Measurements from ENCODE around the gene APPBP2. TPM values are rescaled to one million over a fixed set of nuclear protein-coding genes. Genes with fewer than 3 reads are reported as not detected.
"Not testable (repeated sequence)": the region's sequence is repeated elsewhere in the genome, so short reads cannot be mapped to it uniquely, and the experiment has no call there.

APPBP2 gene, protein sequence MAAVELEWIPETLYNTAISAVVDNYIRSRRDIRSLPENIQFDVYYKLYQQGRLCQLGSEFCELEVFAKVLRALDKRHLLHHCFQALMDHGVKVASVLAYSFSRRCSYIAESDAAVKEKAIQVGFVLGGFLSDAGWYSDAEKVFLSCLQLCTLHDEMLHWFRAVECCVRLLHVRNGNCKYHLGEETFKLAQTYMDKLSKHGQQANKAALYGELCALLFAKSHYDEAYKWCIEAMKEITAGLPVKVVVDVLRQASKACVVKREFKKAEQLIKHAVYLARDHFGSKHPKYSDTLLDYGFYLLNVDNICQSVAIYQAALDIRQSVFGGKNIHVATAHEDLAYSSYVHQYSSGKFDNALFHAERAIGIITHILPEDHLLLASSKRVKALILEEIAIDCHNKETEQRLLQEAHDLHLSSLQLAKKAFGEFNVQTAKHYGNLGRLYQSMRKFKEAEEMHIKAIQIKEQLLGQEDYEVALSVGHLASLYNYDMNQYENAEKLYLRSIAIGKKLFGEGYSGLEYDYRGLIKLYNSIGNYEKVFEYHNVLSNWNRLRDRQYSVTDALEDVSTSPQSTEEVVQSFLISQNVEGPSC
- 19.9 TPM for total RNA-seq
- long read RNA-seq, full-length matches to known transcripts = 27 of 39 reads
- long read RNA-seq, partial matches to known transcripts = 0 of 39 reads
- long read RNA-seq, other reads (novel, unspliced or antisense) = 12 of 39 reads

DNA sequence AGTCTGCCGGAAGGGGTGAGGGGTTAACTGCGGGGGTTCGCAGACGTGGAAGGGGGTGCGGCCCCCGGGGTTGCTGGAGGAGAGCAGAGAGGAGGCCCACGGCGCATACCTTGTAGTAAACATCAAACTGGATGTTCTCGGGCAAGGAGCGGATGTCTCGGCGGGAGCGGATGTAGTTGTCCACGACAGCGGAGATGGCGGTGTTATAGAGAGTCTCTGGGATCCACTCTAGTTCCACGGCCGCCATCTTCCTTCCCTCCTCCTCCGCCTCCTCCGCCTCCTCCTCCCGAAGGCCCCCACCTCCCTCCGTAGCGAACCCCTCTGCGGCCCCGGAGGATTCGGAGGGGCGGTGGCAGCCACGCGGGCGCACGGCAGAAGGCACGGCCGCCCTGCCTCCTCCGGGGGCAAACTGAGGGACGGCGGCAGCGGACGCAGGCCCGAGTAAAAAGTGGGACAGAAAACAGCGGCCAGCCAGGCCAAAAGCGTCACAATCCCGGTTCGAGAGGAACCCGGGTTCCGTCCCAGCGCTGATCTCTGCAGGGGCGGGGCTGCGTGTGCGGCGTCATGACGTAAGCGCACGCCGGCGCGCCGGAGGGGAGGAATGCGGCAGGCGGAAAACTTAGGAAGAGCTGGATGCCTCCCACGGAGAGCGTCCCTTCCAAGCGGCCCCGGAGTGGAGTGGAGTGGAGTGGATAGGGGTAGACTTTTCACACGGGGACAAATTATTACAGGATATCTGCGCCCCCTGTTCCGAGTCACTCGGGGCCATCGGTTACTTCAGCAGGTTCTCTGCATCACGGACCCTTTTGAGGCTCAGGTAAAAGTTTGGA lies at the start of gene APPBP2:
APPBP2 (minus strand) TSS at position 558 of the 830 bp plus-strand sequence; CDS start at position 247, 311 bp downstream.
- peak; percentile 95 for DNase-seq (ENCODE audit: low spot score)
- intact Hi-C loops (cut with DNase I) = loop anchor here (2.0 to 10.0 kb wide), 3 partner anchors 49 to 75 kb away; partner anchors contain the start of gene PPM1D

DNA sequence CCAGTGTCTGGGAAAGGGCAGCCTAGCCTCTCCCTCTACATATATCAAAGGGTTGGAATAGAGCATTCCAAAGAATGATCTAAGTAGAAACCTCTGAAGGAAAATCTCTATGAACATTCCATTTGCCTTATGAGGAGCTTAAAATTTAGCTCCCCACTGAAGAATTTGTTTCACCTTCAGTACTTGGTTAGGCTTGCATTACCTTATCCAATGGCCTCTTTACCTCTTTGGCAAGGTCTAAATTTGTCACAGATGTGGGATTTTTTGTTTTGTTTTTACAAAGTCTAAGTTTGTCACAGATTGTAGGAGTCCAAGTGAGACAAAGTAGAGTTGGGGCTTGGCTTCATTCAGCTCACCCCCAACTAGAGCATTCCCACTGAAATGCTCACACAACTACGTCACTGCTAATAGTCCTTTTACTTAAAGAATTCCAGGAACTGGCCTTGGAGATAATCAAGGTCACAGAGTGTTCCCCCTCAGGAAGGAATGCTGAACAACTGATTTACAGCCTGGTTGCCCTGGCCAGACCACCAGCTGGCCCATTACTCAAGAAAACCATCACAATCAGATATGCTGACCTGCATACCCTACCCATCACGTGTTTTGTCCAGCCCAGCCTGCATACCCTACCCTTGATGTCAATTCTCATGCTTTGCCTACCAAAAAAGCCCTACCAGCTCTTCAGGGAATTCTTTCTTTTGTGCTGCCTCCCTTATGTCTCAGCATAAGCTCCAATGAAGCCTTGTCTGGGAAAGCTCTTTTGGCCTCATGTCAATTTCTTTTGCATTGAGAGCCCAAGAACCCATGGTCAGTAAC lies 47.4 kb upstream of the APPBP2 start:
- intact Hi-C loops (cut with DNase I) = loop anchor here (10.0 kb wide), 1 partner anchor 49 kb away; the partner anchor contains the start of gene APPBP2
- no peak for DNase-seq (ENCODE audit: low spot score)

DNA sequence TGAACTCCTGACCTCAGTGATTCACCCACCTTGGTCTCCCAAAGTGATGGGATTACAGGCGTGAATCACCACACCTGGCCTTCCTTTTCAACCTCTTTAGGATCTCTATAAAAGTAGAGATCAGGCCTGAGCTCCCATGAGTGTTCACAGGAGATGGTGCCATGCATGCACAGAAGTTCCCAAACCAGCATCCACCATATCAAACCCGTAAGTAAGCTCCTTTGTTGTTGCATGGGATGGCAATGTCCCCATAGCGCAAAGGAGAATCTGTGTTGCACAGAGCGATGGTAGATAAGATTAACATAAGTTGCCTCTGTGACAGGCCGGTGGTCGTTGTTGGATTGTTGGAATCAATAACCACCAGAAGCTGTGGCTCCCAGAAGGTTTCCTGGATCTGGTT lies 39.2 kb upstream of the APPBP2 start:
- DNase-seq (ENCODE audit: low spot score) = no peak
- intact Hi-C loops (cut with DNase I) = no loop called here

DNA sequence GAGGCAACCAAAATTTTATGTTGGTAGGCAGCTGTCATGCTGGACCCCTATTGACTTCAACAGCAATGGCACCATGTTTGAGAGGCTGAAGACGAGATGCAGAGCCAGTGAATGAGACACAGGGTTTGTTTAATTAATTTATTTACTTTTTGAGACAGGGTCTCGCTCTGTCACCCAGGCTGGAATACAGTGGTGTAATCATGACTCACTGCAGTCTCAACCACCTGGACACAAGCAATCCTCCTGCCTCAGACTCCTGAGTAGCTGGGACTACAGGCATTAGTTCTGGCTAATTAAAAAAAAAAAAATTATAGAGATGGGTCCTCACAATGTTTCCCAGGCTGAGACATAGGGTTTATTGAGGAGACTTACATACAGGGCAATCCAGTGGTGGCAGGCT lies 37.7 kb upstream of the APPBP2 start:
- intact Hi-C loops (cut with DNase I) = no loop called here

DNA sequence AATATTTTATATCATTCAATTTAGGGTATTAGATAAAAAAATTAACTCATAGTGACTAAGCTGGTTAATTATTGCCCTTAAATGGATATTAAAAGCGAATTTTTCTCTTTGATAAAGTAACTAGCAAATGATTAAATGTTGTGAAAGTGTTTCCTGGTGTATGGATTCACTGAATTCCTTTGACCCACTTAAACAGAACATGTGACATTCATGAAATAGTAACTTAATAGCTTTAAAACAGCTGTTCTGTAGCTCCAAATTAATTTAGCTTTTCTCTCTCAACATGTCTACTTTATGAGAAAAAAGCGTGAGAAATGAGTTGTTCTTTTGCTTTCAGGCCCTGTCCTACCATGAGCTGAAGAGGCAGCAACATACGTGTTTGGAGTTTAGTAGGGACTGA lies 36.4 kb upstream of the APPBP2 start:
- intact Hi-C loops (cut with DNase I) = no loop called here
- no peak for DNase-seq (ENCODE audit: low spot score)

More for the DNA sequence above, 37.7 kb upstream of the APPBP2 start:
- no peak for DNase-seq (ENCODE audit: low spot score)

DNA sequence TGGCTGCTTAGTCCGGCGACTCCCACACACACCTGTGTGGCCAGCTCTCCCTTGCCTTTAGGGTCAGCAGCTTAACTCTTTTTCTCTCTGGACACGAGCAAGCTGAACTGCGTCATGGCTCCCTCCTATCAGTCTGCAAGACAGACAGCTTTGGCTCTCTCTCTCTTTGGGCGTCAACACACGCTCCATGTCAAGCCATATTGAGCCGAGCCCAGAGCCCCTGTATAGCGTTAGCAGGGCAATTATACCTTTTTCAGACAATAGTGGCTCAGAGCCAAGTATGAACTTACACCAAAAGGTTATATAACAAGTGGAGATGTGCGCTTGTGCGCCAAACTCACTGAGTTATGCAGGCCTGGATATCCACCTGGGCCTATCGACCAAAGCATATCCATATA lies 34.8 kb upstream of the APPBP2 start:
- intact Hi-C loops (cut with DNase I) = no loop called here
- DNase-seq (ENCODE audit: low spot score) = no peak

DNA sequence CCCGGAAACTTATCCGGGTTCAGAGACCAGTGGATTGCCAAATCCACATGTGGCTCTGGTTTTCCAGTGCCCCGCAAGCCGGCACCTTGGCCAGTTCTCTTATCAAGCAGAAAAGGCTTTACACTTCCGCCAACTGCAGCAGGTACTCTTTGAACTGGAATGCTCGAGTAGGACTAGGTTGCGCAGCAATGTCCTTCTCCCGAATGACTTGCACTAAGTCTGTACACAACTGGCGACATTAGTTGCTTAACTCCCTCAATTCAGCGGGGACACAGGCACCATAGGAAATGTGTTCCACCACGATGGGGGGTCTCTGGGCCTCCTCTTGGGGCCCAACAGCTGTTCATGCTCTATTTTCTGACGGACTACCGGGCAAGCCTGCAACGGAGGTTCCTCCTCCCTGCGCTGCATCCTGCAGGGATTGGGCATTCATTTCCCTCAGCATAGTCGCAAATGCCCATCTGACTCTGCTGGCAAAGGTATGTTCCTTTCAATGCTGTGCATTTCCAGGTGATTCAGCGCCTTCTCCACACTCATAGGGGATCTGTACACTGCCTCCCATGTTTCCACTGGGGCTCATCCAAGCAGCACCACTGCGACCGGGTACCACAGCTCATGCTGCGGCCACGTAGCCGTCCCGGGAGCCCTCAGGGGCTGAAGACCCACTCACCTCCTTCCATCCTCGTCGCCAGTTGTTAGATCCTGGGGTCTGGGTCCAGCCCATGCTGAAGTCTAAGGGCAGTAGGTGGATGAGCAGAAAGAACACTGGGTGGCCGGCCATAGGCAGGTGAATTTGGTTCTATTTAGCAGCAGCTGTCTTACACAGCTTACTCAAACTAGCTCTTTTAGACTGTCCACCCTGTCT lies 34.2 kb upstream of the APPBP2 start:
- intact Hi-C loops (cut with DNase I) = no loop called here
- no peak for DNase-seq (ENCODE audit: low spot score)

DNA sequence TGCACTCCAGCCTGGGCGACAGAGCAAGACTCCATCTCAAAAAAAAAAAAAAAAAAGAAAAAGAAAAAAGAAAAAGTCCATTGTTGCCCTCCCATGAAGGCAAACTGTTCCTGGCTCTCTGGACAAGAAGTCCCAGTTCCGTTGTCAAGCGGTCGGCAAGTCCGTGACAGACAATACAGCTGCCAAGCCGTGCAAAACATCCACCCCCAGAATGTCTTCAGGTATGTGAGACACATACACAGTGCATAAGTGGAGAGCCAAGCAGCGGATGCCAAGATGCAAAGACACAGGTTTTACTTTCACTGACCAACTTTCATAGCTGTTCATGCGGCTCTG lies 33.6 kb upstream of the APPBP2 start:
- no peak for DNase-seq (ENCODE audit: low spot score)
- intact Hi-C loops (cut with DNase I) = no loop called here

DNA sequence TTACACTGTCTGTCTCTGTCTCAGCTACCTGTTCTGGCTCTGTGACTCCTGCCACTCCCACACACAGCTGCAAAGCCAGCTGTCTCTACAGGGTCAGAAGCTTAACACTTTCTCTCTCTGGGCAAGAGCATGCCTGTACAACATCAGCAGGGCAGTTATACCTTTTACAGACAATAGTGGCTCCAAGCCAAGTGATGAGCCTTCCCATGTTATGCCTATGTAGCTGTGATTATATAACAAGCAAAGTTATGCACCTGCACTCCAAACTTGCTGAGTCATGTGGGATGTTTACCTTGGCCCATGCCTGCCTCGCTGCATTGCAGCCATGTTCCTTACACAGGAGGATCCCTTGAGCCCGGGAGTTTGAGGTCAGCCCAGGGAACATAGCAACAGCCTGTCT lies 31.8 kb upstream of the APPBP2 start:
- DNase-seq (ENCODE audit: low spot score) = no peak
- intact Hi-C loops (cut with DNase I) = no loop called here

DNA sequence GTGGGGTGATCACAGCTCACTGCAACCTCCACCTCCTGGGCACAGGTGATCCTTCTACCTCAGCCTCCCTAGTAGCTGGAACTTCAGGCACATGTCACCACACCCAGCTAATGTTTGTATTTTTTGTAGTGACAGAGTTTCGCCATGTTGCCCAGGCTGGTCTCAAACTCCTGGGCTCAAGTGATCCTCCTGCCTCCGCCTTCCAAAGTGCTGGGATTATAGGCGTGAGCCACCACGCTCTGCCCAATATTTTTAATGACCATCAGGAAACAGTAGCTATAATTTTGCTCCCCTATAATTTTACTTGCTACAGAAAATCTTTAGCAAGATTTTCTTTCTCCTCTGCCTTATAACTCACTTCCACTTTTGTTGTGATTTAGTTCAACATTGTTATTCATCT lies 29.7 kb upstream of the APPBP2 start:
- no peak for DNase-seq (ENCODE audit: low spot score)
- intact Hi-C loops (cut with DNase I) = no loop called here

DNA sequence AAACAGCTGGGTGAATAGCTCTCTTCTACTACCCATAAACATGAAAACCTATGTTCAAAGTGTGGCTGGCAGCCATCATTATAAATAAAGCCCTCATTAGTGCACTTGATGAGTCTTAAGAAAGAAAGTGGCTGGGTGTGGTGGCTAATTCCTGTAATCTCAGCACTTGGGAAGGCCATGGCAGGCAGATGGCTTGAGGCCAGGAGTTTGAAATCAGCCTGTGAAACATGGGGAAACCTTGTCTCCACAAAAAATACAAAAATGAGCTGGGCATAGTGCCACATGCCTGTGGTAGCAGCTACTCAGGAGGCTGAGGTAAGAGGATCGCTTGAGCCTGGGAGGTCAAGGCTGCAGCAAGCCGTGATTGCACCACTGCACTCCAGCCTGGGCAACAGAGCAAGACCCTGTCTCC lies 28.3 kb upstream of the APPBP2 start:
- no peak for DNase-seq (ENCODE audit: low spot score)
- intact Hi-C loops (cut with DNase I) = no loop called here

DNA sequence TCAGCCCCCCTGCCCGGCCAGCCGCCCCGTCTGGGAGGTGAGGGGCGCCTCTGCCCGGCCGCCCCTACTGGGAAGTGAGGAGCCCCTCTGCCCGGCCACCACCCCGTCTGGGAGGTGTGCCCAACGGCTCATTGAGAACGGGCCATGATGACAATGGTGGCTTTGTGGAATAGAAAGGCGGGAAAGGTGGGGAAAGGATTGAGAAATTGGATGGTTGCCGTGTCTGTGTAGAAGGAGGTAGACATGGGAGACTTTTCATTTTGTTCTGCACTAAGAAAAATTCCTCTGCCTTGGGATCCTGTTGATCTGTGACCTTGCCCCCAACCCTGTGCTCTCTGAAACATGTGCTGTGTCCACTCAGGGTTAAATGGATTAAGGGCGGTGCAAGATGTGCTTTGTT lies 26.2 kb upstream of the APPBP2 start:
- DNase-seq (ENCODE audit: low spot score); intact Hi-C loops (cut with DNase I): not testable (repeated sequence)

DNA sequence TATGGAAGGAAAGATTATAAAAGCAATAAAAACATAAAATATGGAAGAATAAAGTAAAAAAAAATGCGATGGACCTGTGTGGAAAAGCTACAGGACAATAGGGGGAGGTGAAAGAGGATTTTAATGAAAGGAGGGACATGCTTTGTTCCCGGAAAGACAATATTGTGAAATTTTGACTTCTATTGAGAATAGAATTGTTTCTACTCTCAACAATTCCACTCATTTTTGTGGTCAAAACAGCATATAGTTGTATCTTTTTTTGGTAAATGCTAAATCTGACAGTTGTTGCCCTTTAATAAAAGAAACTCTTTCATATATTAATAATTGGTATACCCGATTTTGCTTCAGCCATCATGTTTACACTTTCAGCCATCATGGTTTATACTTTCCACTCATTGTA lies 22.9 kb upstream of the APPBP2 start:
- intact Hi-C loops (cut with DNase I) = no loop called here
- no peak for DNase-seq (ENCODE audit: low spot score)

DNA sequence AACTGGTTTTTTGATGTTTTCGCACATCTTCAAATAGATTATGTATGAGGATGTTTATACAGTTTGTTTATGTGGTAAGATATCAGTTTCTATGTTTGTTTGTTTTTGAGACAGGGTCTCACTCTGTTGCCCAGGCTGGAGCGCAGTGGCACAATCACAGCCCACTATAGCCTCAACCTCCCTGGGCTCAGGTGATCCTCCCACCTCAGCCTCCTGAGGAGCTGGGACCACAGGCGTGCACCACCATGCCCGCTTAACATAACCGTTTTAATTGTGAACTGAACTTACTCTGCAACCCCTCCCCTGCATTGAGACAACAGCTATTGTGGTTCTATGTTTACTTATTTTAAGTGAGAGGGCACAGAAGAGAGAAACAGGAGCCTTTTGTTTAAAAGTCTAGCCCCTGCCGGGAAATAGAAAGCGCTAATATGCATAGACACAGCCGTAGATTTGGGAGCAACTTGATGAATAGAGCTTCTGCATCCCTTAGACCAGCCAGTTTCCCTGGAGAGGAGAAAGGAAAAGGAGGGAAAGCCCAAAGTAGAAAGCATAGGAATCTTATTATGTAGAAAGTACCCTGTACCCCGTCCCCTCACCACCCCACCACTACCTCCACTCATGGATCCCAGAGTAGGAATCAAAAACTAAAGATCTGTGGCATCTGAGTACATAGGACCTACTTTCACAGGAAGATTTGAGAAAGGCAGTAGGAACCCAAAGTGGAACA lies 19.6 kb upstream of the APPBP2 start:
- intact Hi-C loops (cut with DNase I) = no loop called here
- no peak for DNase-seq (ENCODE audit: low spot score)

DNA sequence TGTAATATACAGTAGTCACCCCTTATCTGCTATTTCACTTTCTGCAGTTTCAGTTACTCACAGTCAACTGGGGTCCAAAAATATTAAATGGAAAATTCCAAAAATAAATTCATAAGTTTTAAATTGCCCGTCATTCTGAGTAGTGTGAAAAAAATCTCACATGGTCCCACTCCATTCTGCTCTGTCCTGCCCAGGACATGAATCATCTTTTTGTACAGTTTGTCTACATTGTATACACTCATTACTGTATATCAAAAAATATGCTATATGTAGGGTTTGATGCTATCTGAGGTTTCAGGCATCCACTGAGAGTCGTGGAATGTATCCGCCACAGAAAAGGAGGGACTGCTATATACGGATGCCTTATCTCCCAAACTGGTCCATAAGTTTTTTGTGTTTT lies 16.0 kb upstream of the APPBP2 start:
- intact Hi-C loops (cut with DNase I) = no loop called here
- no peak for DNase-seq (ENCODE audit: low spot score)

DNA sequence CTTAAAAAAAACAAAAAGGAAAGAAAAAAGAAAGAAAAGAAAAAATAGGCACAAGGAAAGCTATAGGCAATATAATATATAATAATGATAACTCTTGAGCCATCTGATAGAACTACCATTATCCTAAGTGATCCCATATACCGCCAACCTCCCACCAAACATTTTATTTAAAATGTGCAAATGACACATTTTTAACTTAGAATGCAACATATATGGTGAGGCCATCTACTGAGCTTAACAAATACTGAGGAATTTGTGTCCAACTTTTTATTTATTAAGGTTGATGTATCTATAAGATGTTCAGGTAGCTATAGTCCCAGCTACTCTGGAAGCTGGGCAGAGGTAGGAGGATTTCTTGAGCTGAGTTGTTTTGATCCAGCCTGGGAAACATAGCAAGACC lies 14.4 kb upstream of the APPBP2 start:
- DNase-seq (ENCODE audit: low spot score) = no peak
- intact Hi-C loops (cut with DNase I) = no loop called here

DNA sequence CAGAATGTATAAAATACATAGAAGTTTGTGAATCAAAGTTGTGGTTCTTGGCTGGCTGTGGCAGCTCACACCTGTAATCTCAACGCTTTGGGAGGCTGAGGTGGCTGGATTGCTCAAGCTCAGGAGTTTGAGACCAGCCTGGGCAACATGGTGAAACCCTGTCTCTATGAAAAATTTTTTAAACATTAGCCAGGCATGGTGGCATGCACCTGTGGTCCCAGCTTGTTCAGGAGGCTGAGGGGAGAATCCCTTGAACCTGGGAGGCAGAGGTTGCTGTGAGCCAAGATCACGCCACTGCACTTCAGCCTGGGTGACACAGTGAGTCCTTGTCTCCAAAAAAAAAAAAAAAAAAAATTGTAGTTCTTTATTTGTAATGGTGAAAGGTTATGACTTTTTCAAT lies 13.8 kb upstream of the APPBP2 start:
- no peak for DNase-seq (ENCODE audit: low spot score)
- intact Hi-C loops (cut with DNase I) = no loop called here

DNA sequence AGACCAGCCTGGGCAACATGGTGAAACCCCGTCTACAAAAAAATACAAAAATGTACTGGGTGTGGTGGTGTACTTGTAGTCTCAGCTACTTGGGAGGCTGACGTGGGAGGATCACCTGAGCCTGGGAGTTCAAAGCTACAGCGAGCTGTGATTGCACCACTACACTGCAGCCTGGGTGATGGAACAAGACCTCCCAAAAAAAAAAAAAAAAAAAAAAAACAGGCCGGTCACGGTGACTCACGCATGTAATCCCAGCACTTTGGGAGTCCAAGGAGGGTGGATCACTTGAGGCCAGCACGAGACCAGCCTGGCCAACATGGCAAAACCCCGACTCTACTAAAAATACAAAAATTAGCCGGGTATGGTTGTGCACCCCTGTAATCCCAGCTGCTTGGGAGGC lies 12.7 kb upstream of the APPBP2 start:
- intact Hi-C loops (cut with DNase I) = no loop called here

More for the DNA sequence above, 12.7 kb upstream of the APPBP2 start:
- DNase-seq (ENCODE audit: low spot score) = no peak
